Measurements from ENCODE around the gene CDHR2. TPM values are rescaled to one million over a fixed set of nuclear protein-coding genes. Genes with fewer than 3 reads are reported as not detected.

Gene CDHR2
- total RNA-seq: under 1 TPM in 3 of 4 donors, not detected in 1; 0.15 to 0.19 (median 0.15) TPM

GRCh38 chr5:176548967-176549444 is at the start of gene CDHR2:
CDHR2 (plus strand) TSS chr5:176549342; CDS start chr5:176565353, 16,011 bp downstream.
- intact Hi-C loops (cut with DNase I; ENCODE audit: low total_unique reads): no loop called here
- TF ChIP-seq POLR2A (IDR thresholded peaks at IDR 0.05) (no peak), CTCF (IDR thresholded peaks at IDR 0.05) (no peak)
- no peak within 1 kb of the TSS for H3K4me3 ChIP-seq (ENCODE audit: low read depth, poor library complexity, severe bottlenecking)
- 82 to 90% methylated on average over 17 to 18 of the region's 18 CpGs for WGBS, 2 donors
- DNase-seq (ENCODE audit: low spot score in 2 of 2): no peak

- H3K4me3 ChIP-seq (ENCODE audit: low read depth, poor library complexity, severe bottlenecking): no peak overlapping the region
- intact Hi-C loops (cut with DNase I; ENCODE audit: low total_unique reads): no loop called here
- 95 to 98% methylated on average over 3 of the region's 3 CpGs for WGBS, 2 donors
- DNase-seq (ENCODE audit: low spot score in 2 of 2): no peak
- TF ChIP-seq CTCF (IDR thresholded peaks at IDR 0.05) (no peak), POLR2A (IDR thresholded peaks at IDR 0.05) (no peak)
These were observed 48.6 kb upstream of the CDHR2 start for GRCh38 chr5:176500511-176500910.

- WGBS, 2 donors: 93 to 97% methylated on average over 1 of the region's 1 CpG
- no peak overlapping the region for H3K4me3 ChIP-seq (ENCODE audit: low read depth, poor library complexity, severe bottlenecking)
- intact Hi-C loops (cut with DNase I; ENCODE audit: low total_unique reads): no loop called here
- TF ChIP-seq POLR2A (IDR thresholded peaks at IDR 0.05): no peak
- no peak for TF ChIP-seq CTCF (IDR thresholded peaks at IDR 0.05)
- DNase-seq (ENCODE audit: low spot score in 2 of 2): no peak
These were observed 47.8 kb upstream of the CDHR2 start for GRCh38 chr5:176501333-176501732.

GRCh38 chr5:176503496-176503895 is 45.6 kb upstream of the CDHR2 start:
- 93 to 94% methylated on average over 5 of the region's 5 CpGs for WGBS, 2 donors
- no peak for DNase-seq (ENCODE audit: low spot score in 2 of 2)
- TF ChIP-seq POLR2A (IDR thresholded peaks at IDR 0.05) (no peak), CTCF (IDR thresholded peaks at IDR 0.05) (no peak)
- intact Hi-C loops (cut with DNase I; ENCODE audit: low total_unique reads): no loop called here
- no peak overlapping the region for H3K4me3 ChIP-seq (ENCODE audit: low read depth, poor library complexity, severe bottlenecking)

- WGBS, 2 donors: 87 to 94% methylated on average over 2 of the region's 2 CpGs
- TF ChIP-seq POLR2A (IDR thresholded peaks at IDR 0.05) (no peak), CTCF (IDR thresholded peaks at IDR 0.05) (no peak)
- no peak for DNase-seq (ENCODE audit: low spot score in 2 of 2)
- H3K4me3 ChIP-seq (ENCODE audit: low read depth, poor library complexity, severe bottlenecking): no peak overlapping the region
- intact Hi-C loops (cut with DNase I; ENCODE audit: low total_unique reads): no loop called here
These were observed 41.2 kb upstream of the CDHR2 start for GRCh38 chr5:176507911-176508310.

GRCh38 chr5:176508603-176509002 is 40.5 kb upstream of the CDHR2 start:
- intact Hi-C loops (cut with DNase I; ENCODE audit: low total_unique reads): no loop called here
- TF ChIP-seq POLR2A (IDR thresholded peaks at IDR 0.05): no peak
- no peak for TF ChIP-seq CTCF (IDR thresholded peaks at IDR 0.05)
- 77 to 81% methylated on average over 4 of the region's 4 CpGs for whole genome bisulfite sequencing, 2 donors
- peak in 1 of 2 donors; percentile 17 for DNase-seq (ENCODE audit: low spot score in 2 of 2)
- no peak overlapping the region for H3K4me3 ChIP-seq (ENCODE audit: low read depth, poor library complexity, severe bottlenecking)

Data from lower leg skin (tissue), 4 donors.